SU-DHL-6 (cell line): ENCODE measurements around the gene LPCAT1.
"Not testable (repeated sequence)": the region's sequence is repeated elsewhere in the genome, so short reads cannot be mapped to it uniquely, and the experiment has no call there.

Experiments
- H2AFZ ChIP-seq: fragments of 200-600 bp; sonication (generic); 2 replicates; pipeline ENCODE4 v1.6.1; 2014; ENCODE audit warnings: low read depth, mild to moderate bottlenecking, moderate library complexity, mixed read lengths, antibody characterized with exemption, low read length; ENCODE audit not compliant: severe bottlenecking
- H3F3A ChIP-seq: fragments of 200-600 bp; shearing (Covaris generic); 2 replicates; pipeline ENCODE4 v1.6.0; 2016; ENCODE audit warnings: antibody characterized with exemption, mild to moderate bottlenecking; ENCODE audit not compliant: insufficient read depth
- H3K27ac ChIP-seq: fragments of 200-600 bp; sonication (generic); 2 replicates; pipeline ENCODE4 v1.5.1; 2016; ENCODE audit warnings: low read depth, mild to moderate bottlenecking, low read length, moderate library complexity, mixed read lengths
- H3K27me3 ChIP-seq: fragments of 200-600 bp; sonication (generic), shearing (Covaris generic); 2 replicates; pipeline ENCODE4 v1.6.0; 2014; ENCODE audit warnings: mild to moderate bottlenecking, low read length
- H3K36me3 ChIP-seq: fragments of 200-600 bp; sonication (generic); 2 replicates; pipeline ENCODE4 v1.6.1; 2014; ENCODE audit warnings: mild to moderate bottlenecking, low read length, mixed read lengths
- H3K4me2 ChIP-seq: fragments of 300-600, 200-600 bp; shearing (Covaris generic), sonication (generic); 2 replicates; pipeline ENCODE4 v1.6.0; 2014; ENCODE audit warnings: low read length, low read depth, mild to moderate bottlenecking; ENCODE audit not compliant: poor library complexity, severe bottlenecking
- H3K4me3 ChIP-seq: fragments of 200-600 bp; sonication (generic); 2 replicates; pipeline ENCODE4 v1.5.1; 2014; ENCODE audit warnings: antibody characterized with exemption, low read length, mild to moderate bottlenecking, mixed read lengths; ENCODE audit not compliant: insufficient read depth, poor library complexity, severe bottlenecking
- H3K79me2 ChIP-seq: fragments of 200-600 bp; sonication (generic); 2 replicates; pipeline ENCODE4 v1.6.1; 2014; ENCODE audit warnings: mild to moderate bottlenecking, low read length, moderate library complexity; ENCODE audit not compliant: insufficient read depth
- H3K9ac ChIP-seq: fragments of 200-600 bp; sonication (generic); 2 replicates; pipeline ENCODE4 v1.7.0; 2014; ENCODE audit warnings: mild to moderate bottlenecking, low read length
- H3K9me2 ChIP-seq: fragments of 200-600 bp; sonication (generic); replicated peaks from 2 replicates; pipeline ENCODE4 v1.6.1; 2014; ENCODE audit warnings: low read length; ENCODE audit not compliant: insufficient read depth
- H3K9me3 ChIP-seq: fragments of 200-600 bp; sonication (generic); 2 replicates; pipeline ENCODE4 v1.6.1; 2014; ENCODE audit warnings: low read length, mixed read lengths; ENCODE audit not compliant: insufficient read depth
- H4K20me1 ChIP-seq: fragments of 200-600 bp; sonication (generic); 2 replicates; pipeline ENCODE4 v1.6.1; 2014; ENCODE audit warnings: low read depth, mild to moderate bottlenecking, antibody characterized with exemption, low read length, moderate library complexity, mixed read lengths
- CTCF ChIP-seq: fragments of 200-600 bp; sonication (generic); IDR thresholded peaks from one replicate; pipeline ENCODE4 v1.5.1; 2017; ENCODE audit warnings: antibody characterized with exemption, mild to moderate bottlenecking, low read length, moderate library complexity; ENCODE audit not compliant: insufficient read depth, poor library complexity, severe bottlenecking
- EZH2phosphoT487 ChIP-seq: fragments of 200-600 bp; sonication (generic), shearing (Covaris generic); conservative IDR thresholded peaks from 2 replicates; pipeline ENCODE4 v1.6.1; 2018; ENCODE audit warnings: mild to moderate bottlenecking, antibody characterized with exemption, low read length, moderate library complexity, mixed read lengths

The LPCAT1 gene

DNA sequence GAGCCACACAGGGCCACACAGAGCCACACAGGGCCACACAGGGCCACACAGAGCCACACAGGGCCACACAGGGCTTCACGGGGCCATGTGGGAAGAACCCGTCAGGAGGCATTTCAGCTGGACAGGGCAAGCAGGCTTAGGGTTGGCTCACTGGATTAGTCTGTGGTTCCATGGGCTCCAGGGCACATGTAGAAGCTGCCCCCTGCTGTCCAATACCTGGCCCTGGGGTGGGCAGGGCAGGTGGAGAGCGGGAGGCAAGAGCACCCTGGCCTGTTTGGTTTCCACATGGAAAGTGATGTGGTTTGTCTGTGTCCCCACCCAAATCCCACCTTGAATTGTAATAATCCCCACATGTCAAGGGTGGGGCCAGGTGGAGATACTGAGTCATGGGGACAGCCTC, 16.4 kb upstream of the LPCAT1 start:
- no peaks in the 10 kb centered on the region for H3K9me2 ChIP-seq
- no peaks in the 10 kb centered on the region for H3F3A ChIP-seq
- no peak overlapping the region for H3K4me2 ChIP-seq
- H3K27ac ChIP-seq: no peak overlapping the region
- H3K9ac ChIP-seq: no peak overlapping the region
- H3K9me3 ChIP-seq: no peaks in the 10 kb centered on the region
- H4K20me1 ChIP-seq: no peaks in the 10 kb centered on the region
- H2AFZ ChIP-seq: no peak overlapping the region
- H3K27me3 ChIP-seq: no peaks in the 10 kb centered on the region
- no peaks in the 10 kb centered on the region for H3K79me2 ChIP-seq
- H3K4me3 ChIP-seq: no peak overlapping the region
- H3K36me3 ChIP-seq: no peaks in the 10 kb centered on the region
- TF ChIP-seq CTCF: no peak
- TF ChIP-seq EZH2phosphoT487: no peak

GRCh38 chr5:1539393-1540161, 15.8 kb upstream of the LPCAT1 start:
- not testable (repeated sequence) for H3K79me2 ChIP-seq, H3F3A ChIP-seq, H4K20me1 ChIP-seq, H2AFZ ChIP-seq, H3K27ac ChIP-seq, H3K27me3 ChIP-seq, H3K36me3 ChIP-seq, H3K4me2 ChIP-seq, H3K9ac ChIP-seq, H3K4me3 ChIP-seq, H3K9me2 ChIP-seq, H3K9me3 ChIP-seq

DNA sequence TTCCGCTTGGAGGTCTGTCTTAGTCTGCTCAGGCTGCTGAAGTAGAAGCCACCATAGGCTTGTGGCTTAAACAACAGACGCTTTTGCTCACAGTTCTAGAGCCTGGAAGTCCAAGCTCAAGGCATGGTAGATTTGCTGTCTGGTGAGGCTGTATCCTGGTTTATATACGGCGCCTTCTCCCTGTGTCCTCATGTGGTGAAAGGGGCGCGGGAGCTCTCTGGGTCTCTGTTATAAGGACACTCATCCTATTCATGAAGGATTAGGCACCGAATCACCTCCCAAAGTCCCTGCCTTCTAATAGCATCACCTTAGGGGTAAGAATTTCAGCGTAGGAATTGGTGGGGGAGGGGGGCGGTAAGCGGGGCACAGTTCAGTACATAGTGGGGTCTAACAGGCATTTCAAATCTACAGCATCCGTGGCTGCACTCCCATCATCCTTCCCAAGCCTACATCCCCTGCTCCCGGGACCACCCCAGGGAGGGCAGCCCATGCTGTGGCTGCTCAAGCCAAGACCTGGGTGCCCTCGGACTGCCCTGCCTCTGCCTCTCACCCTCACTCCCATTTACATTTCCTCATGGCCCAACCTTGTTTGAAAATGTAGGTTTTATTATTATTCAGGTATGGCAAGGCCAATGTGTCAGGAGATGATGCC, 15.1 kb upstream of the LPCAT1 start:
- H3K4me2 ChIP-seq: no peak overlapping the region
- no peaks in the 10 kb centered on the region for H4K20me1 ChIP-seq
- H3K4me3 ChIP-seq: no peak overlapping the region
- no peaks in the 10 kb centered on the region for H3F3A ChIP-seq
- no peaks in the 10 kb centered on the region for H3K9me2 ChIP-seq
- H3K79me2 ChIP-seq: no peaks in the 10 kb centered on the region
- H3K36me3 ChIP-seq: no peaks in the 10 kb centered on the region
- no peaks in the 10 kb centered on the region for H3K27me3 ChIP-seq
- H2AFZ ChIP-seq: no peak overlapping the region
- H3K9me3 ChIP-seq: no peaks in the 10 kb centered on the region
- H3K9ac ChIP-seq: no peak overlapping the region
- TF ChIP-seq EZH2phosphoT487 (no peak), CTCF (no peak)
- H3K27ac ChIP-seq: no peak overlapping the region

GRCh38 chr5:1538276-1538675, 14.5 kb upstream of the LPCAT1 start:
- Histone ChIP-seq H3K9me3 (no peaks in the 10 kb centered on the region), H3K27ac (no peak overlapping the region), H2AFZ (no peak overlapping the region), H4K20me1 (no peaks in the 10 kb centered on the region), H3K4me3 (no peak overlapping the region), H3K27me3 (no peaks in the 10 kb centered on the region), H3K79me2 (no peaks in the 10 kb centered on the region), H3K9me2 (no peaks in the 10 kb centered on the region), H3K9ac (no peak overlapping the region), H3K36me3 (no peaks in the 10 kb centered on the region), H3K4me2 (no peak overlapping the region), H3F3A (no peaks in the 10 kb centered on the region)
- TF ChIP-seq EZH2phosphoT487 (no peak), CTCF (no peak)
